K562 (cell line): Measurements from ENCODE around the gene VTI1B.

Source experiments
- ATF2 ChIP-seq: sonication (generic); formaldehyde crosslinking; IDR thresholded peaks from 2 replicates; pipeline ENCODE4 v1.8.1; 2022; ENCODE audit warnings: missing genetic modification reagents
- CHCHD3 ChIP-seq: fragments of 250-450 bp; sonication (Bioruptor Pico); IDR thresholded peaks from 2 replicates; pipeline ENCODE4 v2.1.2; 2022; ENCODE audit warnings: mild to moderate bottlenecking
- KLF6 ChIP-seq: fragments of 250-450 bp; sonication (Bioruptor Pico); IDR thresholded peaks from 2 replicates; pipeline ENCODE4 v1.4.0; 2020; ENCODE audit warnings: mild to moderate bottlenecking, moderate library complexity, borderline replicate concordance
- POLR2A ChIP-seq: fragments of 450-650 bp; conservative IDR thresholded peaks from 2 replicates; pipeline ENCODE4 v1.6.1; 2016
- PREB ChIP-seq: sonication (generic); formaldehyde crosslinking; IDR thresholded peaks from 2 replicates; pipeline ENCODE4 v1.8.1; 2023; ENCODE audit warnings: mild to moderate bottlenecking, missing genetic modification reagents
- REST ChIP-seq, 2 experiments: fragments of 450-650 bp; formaldehyde crosslinking in 1 of 2; IDR thresholded peaks; 2 replicates each; pipeline versions ENCODE4 v1.4.0 to v1.6.1; 2014 to 2020; ENCODE audit warnings: mild to moderate bottlenecking in 2 of 2, borderline replicate concordance in 1 of 2, low read depth in 1 of 2
- SIN3A ChIP-seq, 2 experiments: fragments of 150-350 bp in 1 of 2; IDR thresholded peaks; 2 replicates each; pipeline ENCODE4 v1.6.1; 2011 to 2016; ENCODE audit warnings: borderline replicate concordance in 2 of 2, low read depth in 2 of 2, low read length in 2 of 2, mild to moderate bottlenecking in 2 of 2, moderate library complexity in 2 of 2; ENCODE audit not compliant: control insufficient read depth in 1 of 2
- SUPT5H ChIP-seq: fragments of 450-650 bp; IDR thresholded peaks from 2 replicates; pipeline ENCODE4 v1.6.1; 2016
- ZBTB17 ChIP-seq: fragments of 450-650 bp; formaldehyde crosslinking; IDR thresholded peaks from 2 replicates; pipeline ENCODE4 v1.4.0; 2020; ENCODE audit warnings: mild to moderate bottlenecking
- ZBTB40 ChIP-seq, 2 experiments: fragments of 450-650 bp in 1 of 2; sonication (generic) in 1 of 2; formaldehyde crosslinking in 1 of 2; IDR thresholded peaks; 2 replicates each; pipeline versions ENCODE4 v1.7.1 to v1.9.0; 2016 to 2022; ENCODE audit warnings: inconsistent platforms in 1 of 2, mild to moderate bottlenecking in 1 of 2, missing genetic modification reagents in 1 of 2
- ZFP36 ChIP-seq: fragments of 150-350 bp; IDR thresholded peaks from 2 replicates; pipeline ENCODE4 v1.6.1; 2018; ENCODE audit warnings: low read length, low read depth; ENCODE audit not compliant: partially characterized antibody

- TF ChIP-seq KLF6 = no peak
- no peak for TF ChIP-seq REST (IDR thresholded peaks at IDR 0.05; ENCODE audit: borderline replicate concordance)
- no peak for TF ChIP-seq REST (CRISPR knock-in tag; IDR thresholded peaks at IDR 0.05; ENCODE audit: low read depth)
- TF ChIP-seq SUPT5H = no peak
- no peak for TF ChIP-seq ZFP36
- TF ChIP-seq POLR2A = no peak
- TF ChIP-seq ZBTB17 (CRISPR knock-in tag) = no peak
- no peak for TF ChIP-seq ZBTB40 (IDR thresholded peaks at IDR 0.05)
- TF ChIP-seq ZBTB40 (CRISPR knock-in tag; IDR thresholded peaks at IDR 0.05) = no peak
- TF ChIP-seq ATF2 = no peak
- no peak for TF ChIP-seq PREB (CRISPR knock-in tag)
- no peak for TF ChIP-seq CHCHD3 (CRISPR knock-in tag)
- no peak for TF ChIP-seq SIN3A (IDR thresholded peaks at IDR 0.05; ENCODE audit: borderline replicate concordance in 2 of 2, control insufficient read depth in 1 of 2, low read depth in 2 of 2, low read length in 2 of 2)
Measured at GRCh38 chr14:67680121-67680602, 5.7 kb upstream of the VTI1B start.
